CD4-positive, alpha-beta T cell treated with Interleukin-1 beta for 1 hour (primary cell): ENCODE measurements around the gene DENND1B.
"Not testable (repeated sequence)": the region's sequence is repeated elsewhere in the genome, so short reads cannot be mapped to it uniquely, and the experiment has no call there.

Experiments
- DNase-seq, 2 donors: peaks; one replicate each; pipeline ENCODE4 v3.0.0-alpha.2; 2020 to 2022

DENND1B gene

DNA sequence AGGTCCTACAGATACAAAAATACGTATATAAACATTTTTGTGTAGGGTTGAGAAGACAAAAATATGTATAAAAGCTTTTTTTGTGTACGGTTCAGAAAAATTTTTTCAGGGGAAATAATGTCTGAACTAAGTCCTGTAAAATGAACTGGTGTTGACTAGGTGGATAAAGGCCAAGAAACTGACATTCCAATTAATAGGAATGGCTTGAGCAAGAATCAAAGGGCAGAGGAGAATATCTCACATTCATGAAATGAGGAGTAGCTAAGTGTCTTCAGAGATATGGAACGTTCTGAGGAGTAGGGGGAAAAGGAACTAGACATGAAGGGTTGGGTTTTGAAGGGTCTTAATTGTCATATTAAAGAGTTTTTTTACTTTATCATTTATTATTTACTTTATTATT, 231.2 kb downstream of the DENND1B start:
- DNase-seq, result no peak

DNA sequence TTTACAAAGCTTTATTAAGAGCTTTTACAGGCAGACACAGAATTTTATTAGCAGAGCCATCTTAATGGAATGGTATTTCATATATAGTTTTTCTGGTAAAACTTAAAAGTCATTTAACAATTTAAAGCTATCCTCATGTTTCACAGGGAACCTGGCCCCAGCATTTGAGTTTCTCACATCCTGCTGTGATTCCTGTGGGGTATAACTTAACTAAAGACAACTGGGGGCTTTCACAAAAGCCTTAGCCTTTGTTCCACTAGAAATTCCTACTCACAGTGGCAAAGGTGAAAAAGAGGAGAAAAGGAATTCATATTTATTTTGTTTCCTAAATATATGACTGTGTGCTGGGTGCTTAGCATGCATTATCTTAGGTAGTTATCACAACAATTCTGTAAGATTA, 233.9 kb downstream of the DENND1B start:
- DNase-seq, result no peak

DNA sequence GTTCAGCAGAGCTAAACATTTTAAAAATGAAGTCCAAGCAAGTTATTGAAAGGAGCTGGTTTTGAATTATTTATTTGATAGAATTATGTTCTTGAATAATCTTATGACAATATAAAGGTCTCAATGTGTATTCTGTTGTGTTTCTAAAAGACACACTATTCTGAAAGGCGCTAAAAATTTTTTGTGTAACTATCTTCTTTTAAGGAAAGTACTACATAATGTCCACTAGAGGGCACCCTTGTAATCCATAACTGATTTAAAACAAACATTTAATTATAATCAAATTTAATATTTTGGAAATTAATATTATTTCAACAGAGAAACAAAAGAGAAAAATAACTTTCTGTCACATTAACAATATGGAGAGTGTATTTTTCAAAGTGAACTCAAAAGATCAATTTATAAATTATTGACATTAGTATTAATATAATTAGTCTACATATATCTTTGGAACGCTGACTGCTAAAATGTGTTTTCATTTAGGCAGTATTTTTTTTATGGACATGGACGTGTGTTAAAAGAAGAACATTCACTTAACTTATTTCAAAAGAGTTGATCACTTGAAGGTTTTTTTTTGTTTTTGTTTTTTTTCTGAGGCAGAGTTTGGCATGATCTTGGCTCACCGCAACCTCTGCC, 248.4 kb downstream of the DENND1B start:
- DNase-seq, result peak in 1 of 2 donors; percentile 32

DNA sequence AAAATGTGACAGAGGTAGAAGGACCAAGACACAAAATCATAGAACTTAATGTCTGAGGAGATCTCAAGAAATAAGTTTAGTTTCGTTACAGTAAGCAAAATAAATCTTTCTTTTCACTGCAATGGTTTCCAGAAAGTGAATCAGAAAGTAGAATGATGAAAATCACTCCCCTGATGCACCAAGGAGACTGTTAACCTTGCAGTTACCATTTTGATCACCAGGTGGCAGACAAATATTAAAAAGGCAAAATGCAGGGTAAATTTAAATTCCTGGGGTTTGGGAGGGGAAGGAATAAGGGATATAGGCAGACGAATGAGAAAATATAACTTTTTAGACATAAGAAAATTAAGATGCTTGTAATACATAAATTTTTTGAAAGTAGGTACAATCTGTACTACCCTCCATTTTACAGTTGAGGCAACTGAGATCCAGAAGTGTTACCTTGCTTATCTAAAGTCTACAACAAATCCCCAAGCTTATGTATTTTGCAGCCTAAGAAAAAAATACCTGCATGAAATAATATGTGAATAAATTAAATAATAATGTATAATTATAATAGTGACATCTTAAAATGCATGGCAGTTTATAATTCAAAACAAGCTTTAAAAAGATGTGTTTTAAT, 254.1 kb downstream of the DENND1B start:
- DNase-seq, result peak in 1 of 2 donors; percentile 46

DNA sequence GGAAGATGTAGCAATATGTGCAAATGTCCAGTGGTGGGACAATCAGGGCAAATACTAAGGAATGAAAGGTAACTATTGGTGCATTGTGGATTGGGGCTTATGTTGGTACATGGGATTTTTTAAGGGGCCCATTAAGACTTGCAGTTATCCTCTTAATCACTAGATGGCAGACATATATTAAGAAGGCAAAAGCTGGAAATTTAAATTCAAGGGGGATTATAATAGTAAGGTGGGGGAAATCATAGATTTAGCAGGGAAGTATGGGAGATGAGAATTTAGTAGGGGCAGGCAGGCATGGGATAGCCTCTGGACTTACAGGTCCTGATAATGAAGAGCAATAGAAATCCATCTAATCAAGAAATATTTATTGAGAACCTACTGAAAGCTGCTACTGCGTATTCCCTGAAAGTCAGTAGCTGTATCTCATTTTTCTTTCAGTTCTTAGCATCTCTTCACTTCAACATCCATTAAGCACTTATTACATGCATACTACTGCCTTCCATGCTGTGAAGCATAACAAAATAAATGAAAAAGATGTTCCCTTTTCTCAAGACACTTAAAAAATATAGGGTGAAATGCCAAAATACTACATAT, 255.4 kb downstream of the DENND1B start:
- peak in 1 of 2 donors; percentile 11 for DNase-seq

DNA sequence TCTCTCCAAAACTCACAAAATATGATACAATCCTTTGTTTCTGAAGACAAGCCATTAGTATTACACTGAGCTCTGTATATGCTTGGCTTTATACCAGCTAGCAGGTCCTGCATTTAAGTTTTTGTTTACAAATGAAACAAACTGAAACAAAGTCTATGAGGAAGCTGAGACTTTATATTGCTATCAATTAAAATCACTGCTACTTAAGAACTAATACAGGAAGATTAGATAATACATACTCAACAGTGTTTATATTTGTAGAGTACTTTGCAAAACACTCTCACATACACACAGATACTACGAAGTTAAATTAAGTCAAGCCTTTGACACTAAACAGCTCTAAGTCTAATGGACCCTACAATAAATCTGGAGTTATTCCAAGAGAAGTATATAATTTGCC, 259.9 kb downstream of the DENND1B start:
- DNase-seq, result no peak

DNA sequence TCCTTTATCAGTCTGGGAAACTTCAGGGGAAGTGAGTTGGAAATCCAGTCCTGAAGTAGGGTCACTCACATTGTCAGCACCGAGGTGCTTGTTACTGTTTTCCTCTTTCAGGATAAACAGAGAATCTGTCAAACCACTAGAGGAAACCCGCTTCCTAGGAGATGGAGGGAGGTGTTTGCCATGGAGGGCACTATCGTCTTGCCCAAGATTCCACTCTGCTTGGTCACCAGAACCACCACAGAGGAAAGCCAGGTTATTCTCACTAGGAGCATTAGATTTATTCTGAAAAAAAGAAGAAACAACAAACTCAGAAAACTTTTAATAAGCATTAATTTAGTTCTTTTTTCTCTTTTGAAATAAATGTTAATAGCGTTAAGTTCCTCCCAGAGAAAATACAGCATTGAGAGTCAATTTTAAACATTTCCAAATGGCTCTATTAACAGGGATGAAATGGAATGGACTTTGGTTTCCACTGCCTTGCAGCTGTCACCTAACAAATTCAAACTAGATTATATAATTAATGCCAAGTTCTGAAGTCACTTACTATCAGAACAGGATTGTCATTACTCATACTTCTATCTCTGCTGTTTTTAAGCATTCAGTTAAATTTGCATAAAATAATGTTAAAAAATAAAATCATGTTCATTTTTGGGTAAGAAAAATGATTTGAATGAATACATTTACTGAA, 264.4 kb downstream of the DENND1B start:
- no peak for DNase-seq

DNA sequence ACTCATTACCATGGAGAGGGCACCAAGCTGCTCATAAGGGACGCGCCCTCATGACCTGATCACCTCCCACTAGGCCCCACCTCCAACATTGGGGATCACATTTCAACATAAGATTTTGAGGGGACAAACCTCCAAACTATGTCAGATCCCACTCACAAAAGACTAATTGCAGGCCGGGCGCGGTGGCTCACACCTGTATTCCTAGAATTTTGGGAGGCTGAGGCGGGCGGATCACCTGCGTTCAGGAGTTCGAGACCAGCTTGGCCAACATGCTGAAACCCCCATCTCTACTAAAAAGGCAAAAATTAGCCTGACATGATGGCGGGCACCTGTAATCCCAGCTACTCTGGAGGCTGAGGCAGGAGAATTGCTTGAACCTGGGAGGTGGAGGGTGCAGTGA, 278.6 kb downstream of the DENND1B start:
- no peak for DNase-seq

DNA sequence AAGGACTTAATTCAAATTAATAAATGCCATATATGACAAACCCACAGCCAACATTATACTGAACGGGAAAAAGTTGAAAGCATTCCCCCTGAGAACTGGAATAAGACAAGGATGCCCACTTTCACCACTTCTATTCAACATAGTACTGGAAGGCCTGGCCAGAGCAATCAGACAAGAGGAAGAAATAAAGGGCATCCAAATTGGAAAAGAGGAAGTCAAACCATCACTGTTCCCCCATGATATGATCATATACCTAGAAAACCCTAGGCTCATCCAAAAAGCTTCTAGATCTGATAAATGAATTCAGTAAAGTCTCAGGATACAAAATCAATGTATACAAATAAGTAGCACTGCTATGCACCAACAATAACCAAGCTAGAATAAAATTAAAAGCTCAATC, 283.8 kb downstream of the DENND1B start:
- DNase-seq, result not testable (repeated sequence)

DNA sequence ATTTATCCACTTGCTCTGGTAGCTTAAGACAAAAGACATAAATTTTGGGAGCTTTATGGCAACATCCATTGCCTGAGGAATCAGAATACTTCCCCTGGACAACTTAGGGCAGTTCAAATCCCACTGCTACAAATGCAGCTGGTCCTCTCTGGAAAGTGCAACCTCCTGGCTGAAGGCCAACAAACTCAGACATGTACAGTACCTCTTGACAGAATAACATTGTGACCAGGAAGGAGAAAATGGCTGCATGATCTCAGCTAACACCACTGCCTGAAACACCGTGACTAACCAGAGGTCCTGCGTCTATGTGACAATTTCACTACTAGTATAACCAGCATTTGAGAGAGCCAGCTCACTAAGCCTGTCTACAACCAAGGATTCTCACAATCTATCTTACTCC, 288.3 kb downstream of the DENND1B start:
- DNase-seq, result no peak

DNA sequence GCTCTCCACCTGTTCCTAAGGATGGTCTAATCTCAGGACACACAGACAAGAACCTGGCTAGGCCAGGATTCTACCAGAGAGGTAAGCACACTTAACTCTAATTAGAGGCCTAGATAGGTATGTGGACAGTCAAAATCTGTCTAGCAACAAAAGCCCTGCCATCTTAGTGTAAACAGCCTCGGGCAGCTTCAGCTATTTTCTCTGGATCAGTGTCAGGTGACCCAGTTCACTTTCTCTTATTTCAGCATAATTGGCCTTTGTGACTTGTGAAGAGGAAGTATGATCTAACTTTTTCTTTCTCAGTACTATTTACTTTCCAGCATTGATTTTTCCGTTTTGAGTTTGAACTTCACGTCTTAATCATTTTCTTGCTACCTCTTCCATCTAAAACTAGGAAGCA, 289.5 kb downstream of the DENND1B start:
- DNase-seq, result no peak

DNA sequence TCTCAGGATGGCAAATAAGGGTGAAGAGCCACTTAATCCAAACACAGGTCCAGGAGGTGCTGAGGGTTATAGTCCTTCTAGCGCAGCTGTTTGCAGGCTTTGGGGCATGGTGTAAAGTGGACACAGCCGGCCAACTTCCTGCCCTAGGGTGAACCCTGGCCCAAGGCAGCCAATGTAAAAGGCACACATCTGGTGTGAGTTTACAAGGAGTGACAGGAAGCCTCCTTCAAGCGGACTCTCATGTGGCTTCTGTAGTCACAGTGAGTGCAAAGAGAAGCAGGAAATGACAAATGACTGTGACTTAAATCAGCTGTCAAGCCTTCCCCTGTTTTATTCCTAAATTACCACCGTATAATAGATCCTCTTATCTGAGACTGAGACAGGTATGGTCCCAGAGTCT, 294.2 kb downstream of the DENND1B start:
- DNase-seq, result peak; percentile 9 to 11

DNA sequence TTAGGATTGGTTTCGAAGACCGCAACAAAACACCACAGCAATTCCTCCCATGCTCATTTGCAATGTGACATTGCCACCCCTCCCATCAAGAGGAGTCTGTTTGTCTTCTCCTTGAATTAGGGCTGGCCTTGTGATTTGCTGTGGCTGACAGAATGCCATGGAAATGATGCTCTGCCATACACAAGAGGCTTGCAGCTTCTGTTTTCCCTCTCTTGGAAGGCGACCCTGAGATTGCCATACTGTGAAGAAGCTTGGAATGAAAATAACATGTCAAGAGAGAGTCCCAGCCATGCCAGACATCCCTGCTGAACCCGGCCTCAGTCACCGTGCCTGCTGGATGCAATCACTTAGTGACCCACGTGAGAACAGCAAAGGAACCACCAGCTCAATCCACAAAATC, 294.8 kb downstream of the DENND1B start:
- DNase-seq, result no peak

DNA sequence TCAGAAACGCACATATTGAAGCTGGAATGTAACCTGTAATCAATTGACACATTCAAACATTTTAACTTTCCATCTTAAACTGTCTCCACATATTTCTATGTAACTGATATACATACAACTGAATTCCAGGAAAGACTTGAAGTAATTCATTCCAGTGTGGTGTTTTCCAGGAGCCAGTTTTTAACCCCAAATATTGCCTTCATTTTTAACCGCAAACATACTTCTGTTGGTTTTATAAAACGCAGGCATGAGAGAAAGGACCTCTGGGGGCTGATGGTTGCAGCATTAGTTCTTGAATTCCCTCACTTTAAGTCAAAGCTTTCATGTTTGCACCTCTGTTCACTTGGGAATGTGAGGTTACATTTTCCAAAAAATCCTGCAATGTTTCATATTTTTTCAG, 303.1 kb downstream of the DENND1B start:
- no peak for DNase-seq

DNA sequence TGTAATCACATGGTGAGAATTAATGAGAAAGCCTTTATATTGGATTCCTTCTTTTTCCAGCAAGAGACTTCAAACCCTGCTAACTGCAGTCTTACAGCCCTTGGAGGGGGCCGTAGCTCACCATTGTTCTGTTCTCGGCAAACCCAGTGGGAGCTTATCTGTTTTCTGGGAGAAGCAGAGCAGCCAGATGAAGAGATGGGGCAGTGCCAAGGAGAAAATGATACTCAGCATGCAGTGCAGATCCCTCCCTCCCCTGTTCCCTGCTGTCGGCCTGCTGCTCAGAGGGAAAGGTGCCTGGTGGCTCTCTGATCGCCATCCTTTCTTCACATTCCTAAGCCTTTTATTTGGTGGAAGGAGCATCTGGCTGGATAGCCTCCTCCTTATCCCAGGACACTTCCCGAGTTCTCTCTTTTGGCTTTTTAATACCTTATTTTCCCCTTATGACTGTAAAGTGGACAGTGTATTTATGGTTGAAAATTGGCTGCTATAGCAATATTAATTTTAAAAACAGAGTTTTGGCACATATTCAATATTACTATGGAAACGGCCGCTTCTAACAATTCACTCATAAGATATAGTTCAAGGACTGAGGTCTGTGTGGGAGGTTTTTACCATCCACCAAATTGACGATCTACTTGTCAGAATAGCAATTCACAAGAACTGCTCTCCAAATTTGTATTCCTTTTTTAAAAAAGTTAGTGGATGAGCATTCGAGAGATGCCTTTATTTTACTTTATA, 303.9 kb downstream of the DENND1B start:
- DNase-seq, result no peak

DNA sequence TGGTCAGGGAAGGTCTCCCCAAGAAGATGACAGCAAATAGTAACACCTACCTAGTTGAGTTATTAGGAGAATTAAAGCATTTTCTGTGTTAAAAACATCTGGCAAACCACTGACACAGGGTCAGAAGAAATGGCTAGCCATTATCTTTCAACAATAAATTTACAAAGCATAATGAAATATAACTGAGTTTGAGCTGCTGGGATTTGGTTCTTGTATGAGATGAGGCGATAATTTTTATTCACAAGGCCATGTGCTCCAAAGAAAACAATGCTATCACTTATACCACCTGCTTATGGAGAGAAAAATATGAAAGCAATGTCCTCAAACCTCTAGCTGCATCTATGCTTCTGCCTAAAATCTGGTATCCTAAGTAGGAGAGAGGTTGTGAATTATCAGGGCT, 304.9 kb downstream of the DENND1B start:
- no peak for DNase-seq

DNA sequence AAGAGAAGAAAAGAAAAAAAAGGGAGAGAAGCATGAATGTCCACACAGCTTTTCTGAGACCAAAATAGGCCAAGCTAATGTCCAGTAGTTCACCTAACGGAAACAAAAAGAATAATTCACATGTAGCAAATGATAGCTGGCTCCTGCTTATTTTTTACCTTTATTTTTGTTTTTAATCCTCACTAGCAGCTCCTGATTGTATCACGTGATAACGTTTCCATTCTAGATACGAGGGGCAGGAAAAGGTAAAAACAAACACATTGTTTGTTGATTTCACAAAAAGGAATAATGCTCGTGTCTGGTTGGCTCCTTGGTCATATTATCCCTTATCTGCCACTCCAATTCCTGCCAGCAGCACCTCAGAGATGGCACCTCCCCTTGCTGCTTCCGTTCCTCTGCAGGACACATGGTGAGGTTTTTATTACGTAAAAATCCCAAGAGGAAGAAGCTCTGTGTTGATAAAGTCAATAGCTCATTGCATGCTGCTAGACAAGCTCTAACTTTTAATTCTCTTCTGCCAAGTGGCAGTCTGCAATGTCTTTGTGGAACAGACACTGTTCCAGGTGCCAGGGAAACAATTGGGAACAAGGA, 305.6 kb downstream of the DENND1B start:
- DNase-seq, result no peak

DNA sequence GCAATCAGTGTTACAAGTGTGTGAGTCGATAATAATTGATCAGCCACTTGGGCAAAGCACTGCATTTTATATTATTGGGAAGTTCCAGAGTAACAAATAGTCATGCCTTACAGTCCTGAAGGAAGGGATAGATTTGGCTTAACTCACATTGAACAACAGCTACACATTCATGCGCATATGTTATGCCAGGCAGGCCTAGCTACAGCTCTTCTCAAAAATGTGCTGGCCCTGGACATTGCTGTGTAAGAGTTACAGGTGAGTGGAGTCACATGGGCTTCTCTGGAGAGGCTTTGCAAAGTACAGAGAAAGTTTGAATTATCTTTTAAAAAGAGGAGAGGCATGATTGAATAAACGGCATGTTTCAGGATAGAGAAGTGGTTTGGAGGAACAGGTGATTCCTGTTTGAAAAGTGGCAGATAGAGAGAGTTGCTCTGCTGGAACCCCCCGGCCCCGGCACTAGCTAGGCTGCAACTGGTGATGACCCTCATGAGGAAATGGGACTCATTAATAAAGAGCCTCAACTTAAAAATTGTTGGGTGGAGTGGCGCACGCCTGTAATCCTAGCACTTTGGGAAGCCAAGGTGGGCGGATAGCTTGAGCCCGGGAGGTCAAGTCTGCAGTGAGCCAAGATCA, 306.6 kb downstream of the DENND1B start:
- DNase-seq, result no peak

DNA sequence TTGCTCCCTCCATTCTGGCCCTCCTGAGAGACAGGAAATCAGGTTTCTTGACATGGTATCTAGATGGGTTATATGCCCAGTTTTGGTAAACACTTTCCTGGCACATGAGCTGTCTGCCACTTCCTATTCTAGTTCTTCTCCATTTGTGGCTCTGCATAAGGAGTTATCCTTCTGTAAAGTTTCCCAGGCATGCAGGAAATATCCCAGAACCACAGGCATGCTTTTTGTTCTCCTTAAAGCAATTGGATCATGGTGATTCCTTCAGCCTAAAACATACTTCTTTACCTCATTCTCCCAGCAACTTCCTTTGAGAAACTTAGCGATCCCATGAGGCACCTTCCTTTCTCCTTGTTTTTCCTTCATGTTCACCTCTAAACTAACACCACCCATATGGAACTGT, 307.4 kb downstream of the DENND1B start:
- no peak for DNase-seq

DNA sequence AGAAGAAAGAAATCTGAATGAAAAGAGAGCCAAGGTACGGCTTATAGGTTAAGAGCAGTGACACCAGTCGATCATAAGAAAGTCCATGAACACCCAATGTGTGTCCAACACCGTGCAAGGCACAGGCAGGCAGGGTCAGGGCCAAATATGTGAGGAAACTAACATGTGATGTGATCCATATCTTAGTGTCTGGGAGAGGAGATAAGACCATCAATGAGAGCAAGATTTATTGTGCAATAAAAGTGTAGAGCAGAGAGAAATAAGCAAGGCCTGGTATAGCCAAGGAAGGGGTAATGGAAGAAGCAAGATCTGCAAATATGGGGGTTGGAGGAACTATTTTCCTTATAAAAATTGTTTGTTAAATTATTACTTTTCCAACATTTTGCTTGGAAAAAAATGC, 308.5 kb downstream of the DENND1B start:
- no peak for DNase-seq

DNA sequence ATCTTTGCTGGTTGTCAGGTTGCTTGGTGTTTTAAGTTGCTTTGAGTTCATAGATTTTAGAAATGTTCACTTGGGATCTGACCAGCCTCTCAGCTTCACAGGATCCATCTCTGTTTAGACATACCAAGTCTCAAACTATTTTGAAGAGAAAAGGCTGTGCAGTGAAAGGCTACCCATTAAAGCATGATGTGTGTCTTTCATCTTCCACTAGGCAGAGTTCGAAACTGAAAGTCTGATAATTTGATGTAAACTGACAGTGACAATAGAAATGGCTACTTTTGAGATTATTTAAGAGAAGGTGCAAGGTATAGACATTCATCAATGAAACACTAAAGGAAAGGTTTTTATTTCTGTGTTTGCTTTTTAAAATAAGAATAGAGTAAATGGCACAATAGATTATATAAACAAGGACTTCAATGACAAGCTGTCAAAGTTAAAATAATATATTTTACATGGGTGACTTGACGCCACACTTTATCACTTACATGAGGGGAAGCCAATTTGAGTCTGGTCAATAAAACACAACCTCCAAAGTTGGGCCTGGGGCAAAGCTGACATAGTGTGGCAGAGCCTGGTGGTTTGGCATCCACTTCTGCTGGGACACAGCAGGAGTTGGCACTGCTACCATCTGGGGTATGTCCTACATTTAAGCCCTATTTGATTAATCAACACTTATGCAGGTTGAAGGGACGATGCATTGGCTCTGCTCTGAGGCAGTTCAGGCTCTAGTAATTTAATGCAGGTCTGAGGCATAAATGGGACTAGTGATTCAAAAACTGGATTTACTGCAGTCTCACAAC, 309.6 kb downstream of the DENND1B start:
- no peak for DNase-seq

DNA sequence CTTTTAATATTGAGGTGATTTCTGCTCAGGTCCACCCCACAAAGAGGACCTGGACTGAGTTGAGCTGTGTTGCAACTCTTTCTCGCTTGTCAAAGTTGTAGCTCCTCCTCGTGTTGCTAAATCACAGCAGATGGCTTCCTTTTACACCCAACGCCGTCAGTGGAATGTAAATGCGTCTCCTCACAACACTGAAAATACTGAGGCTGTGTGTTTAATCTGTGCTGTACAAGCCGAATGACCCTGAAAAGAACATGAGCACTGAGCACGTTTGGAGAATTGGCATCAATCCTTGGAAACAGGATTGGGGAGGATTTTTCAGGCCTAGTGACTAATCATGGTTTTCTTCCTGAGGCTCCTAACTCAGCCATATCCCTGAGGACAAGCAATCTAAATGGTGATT, 311.2 kb downstream of the DENND1B start:
- DNase-seq, result no peak
